PC-3 (cell line): ENCODE data around the gene RB1. TPM values are rescaled to one million over a fixed set of nuclear protein-coding genes. Genes with fewer than 3 reads are reported as not detected.

ENCODE experiments used
- ATAC-seq: fragments of 200-7000 bp; cut with Tn5 transposase; 2 replicates; pipeline ENCODE4 v1.9.1; 2020; ENCODE audit warnings: mild to moderate bottlenecking, moderate library complexity
- BruUV-seq: library from RNA; stranded (reverse); fragments of 400-500 nt; replicated peaks from 2 replicates; lab custom pipeline; 2021; lab: Mats Ljungman, UMichigan
- CTCF ChIA-PET: fragments of 300-600 bp; sonication (Branson Sonifier 250); formaldehyde crosslinking; loops from one replicate; lab custom pipeline; 2022; ENCODE audit warnings: antibody characterized with exemption; lab: Charles Lee
- POLR2A ChIA-PET: fragments of 300-600 bp; sonication (Branson Sonifier 250); formaldehyde crosslinking; loops from one replicate; lab custom pipeline; 2022; ENCODE audit warnings: antibody characterized with exemption; ENCODE audit not compliant: unreplicated experiment; lab: Charles Lee
- DNase-seq: peaks from one replicate; pipeline ENCODE4 v3.0.0-alpha.2; 2015
- H2AFZ ChIP-seq: fragments of 300-600 bp; sonication (generic); 2 replicates; pipeline ENCODE4 v1.6.0; 2016; ENCODE audit warnings: antibody characterized with exemption, low read length
- H3F3A ChIP-seq: fragments of 300-600 bp; sonication (generic); one replicate; pipeline ENCODE4 v1.6.0; 2017; ENCODE audit warnings: antibody characterized with exemption, low read length, control low read depth, mild to moderate bottlenecking; ENCODE audit not compliant: unreplicated experiment
- H3K27ac ChIP-seq: fragments of 300-600 bp; sonication (generic); 2 replicates; pipeline ENCODE4 v1.5.1; 2016; ENCODE audit warnings: mild to moderate bottlenecking, low read length
- H3K27me3 ChIP-seq: fragments of 300-600 bp; sonication (generic); 2 replicates; pipeline ENCODE4 v1.6.1; 2016; ENCODE audit warnings: low read length, mixed read lengths
- H3K36me3 ChIP-seq: fragments of 300-600 bp; sonication (generic); 2 replicates; pipeline ENCODE4 v1.6.1; 2016; ENCODE audit warnings: low read depth, mixed run types, low read length, mixed read lengths
- H3K4me1 ChIP-seq: fragments of 300-600 bp; sonication (generic); 2 replicates; pipeline ENCODE4 v1.5.1; 2016; ENCODE audit warnings: low read length; ENCODE audit not compliant: insufficient read depth
- H3K4me2 ChIP-seq: fragments of 300-600 bp; sonication (generic); 2 replicates; pipeline ENCODE4 v1.6.0; 2016; ENCODE audit warnings: low read length
- H3K4me3 ChIP-seq: fragments of 300-600 bp; sonication (generic); 2 replicates; pipeline ENCODE4 v1.5.1; 2016; ENCODE audit warnings: mild to moderate bottlenecking, low read length, mixed read lengths
- H3K79me2 ChIP-seq: fragments of 300-600 bp; sonication (generic); 2 replicates; pipeline ENCODE4 v1.6.1; 2017; ENCODE audit warnings: low read length, mixed read lengths
- H3K9ac ChIP-seq: fragments of 300-600 bp; sonication (generic); 2 replicates; pipeline ENCODE4 v1.6.0; 2016; ENCODE audit warnings: mild to moderate bottlenecking, low read length
- H3K9me2 ChIP-seq: fragments of 300-600 bp; sonication (generic); replicated peaks from 2 replicates; pipeline ENCODE4 v1.6.1; 2016; ENCODE audit warnings: mixed run types, low read length, mixed read lengths
- H3K9me3 ChIP-seq: fragments of 300-600 bp; sonication (generic); 2 replicates; pipeline ENCODE4 v1.6.1; 2016; ENCODE audit warnings: low read length, mixed read lengths
- H4K20me1 ChIP-seq: fragments of 300-600 bp; sonication (generic); 2 replicates; pipeline ENCODE4 v1.6.1; 2016; ENCODE audit warnings: low read length, mixed read lengths
- EZH2 ChIP-seq: fragments of 300-600 bp; sonication (generic); IDR thresholded peaks from one replicate; pipeline ENCODE4 v1.6.1; 2017; ENCODE audit warnings: antibody characterized with exemption, mild to moderate bottlenecking, low read length; ENCODE audit not compliant: unreplicated experiment
- EZH2phosphoT487 ChIP-seq: fragments of 300-600 bp; sonication (generic); IDR thresholded peaks from 2 replicates; pipeline ENCODE4 v1.6.1; 2018; ENCODE audit warnings: mild to moderate bottlenecking, antibody characterized with exemption, low read length, borderline replicate concordance
- intact Hi-C: fragments of 100-400 bp; cut with micrococcal nuclease; formaldehyde crosslinking; loops from 2 replicates; pipeline ENCODE4 v1.9.0; 2023
- total RNA-seq: library from RNA; depleted of rRNA; stranded (reverse); fragments of >200 nt; gene quantifications from 2 replicates; pipeline ENCODE4 v1.2.3, GENCODE V29; 2014
- TF ChIP-seq, protein P1 (sequence below): fragments of 300-600 bp; sonication (generic); conservative IDR thresholded peaks from 2 replicates; pipeline ENCODE4 v1.5.1; 2017; ENCODE audit warnings: antibody characterized with exemption, low read depth, mild to moderate bottlenecking, low read length

RB1 gene
- total RNA-seq, 1 experiment from 2014 or later, result 14.3 TPM

DNA sequence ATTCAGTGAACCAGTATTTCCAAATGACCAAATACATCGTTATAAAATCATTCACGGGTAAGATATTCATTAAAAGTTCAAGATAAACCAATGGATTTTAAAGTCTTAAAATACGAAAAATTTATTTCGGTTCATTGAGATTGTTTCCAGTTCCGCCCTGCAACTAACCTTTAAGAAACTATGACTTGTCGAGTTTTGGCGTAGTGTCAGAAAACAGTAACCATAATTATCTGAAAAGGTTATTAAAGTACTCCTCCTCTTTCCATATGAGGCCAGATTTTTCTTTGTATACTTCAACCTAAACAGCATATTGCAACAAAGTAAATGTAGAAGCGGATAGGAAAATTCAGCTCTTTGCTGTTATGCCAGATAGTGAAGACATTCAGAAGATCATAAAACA is 83.3 kb downstream of the RB1 start:
- H3K9me3 ChIP-seq, result no peaks in the 10 kb centered on the region
- TF ChIP-seq, protein P1, sequence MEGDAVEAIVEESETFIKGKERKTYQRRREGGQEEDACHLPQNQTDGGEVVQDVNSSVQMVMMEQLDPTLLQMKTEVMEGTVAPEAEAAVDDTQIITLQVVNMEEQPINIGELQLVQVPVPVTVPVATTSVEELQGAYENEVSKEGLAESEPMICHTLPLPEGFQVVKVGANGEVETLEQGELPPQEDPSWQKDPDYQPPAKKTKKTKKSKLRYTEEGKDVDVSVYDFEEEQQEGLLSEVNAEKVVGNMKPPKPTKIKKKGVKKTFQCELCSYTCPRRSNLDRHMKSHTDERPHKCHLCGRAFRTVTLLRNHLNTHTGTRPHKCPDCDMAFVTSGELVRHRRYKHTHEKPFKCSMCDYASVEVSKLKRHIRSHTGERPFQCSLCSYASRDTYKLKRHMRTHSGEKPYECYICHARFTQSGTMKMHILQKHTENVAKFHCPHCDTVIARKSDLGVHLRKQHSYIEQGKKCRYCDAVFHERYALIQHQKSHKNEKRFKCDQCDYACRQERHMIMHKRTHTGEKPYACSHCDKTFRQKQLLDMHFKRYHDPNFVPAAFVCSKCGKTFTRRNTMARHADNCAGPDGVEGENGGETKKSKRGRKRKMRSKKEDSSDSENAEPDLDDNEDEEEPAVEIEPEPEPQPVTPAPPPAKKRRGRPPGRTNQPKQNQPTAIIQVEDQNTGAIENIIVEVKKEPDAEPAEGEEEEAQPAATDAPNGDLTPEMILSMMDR, result no peak
- no peak for TF ChIP-seq EZH2
- no peak for TF ChIP-seq EZH2phosphoT487
- H3K27me3 ChIP-seq, result no peaks in the 10 kb centered on the region
- H4K20me1 ChIP-seq, result no peaks in the 10 kb centered on the region
- ATAC-seq (no peak), DNase-seq (no peak)
- no TSS peak for BruUV-seq
- H3K4me3 ChIP-seq, result no peak overlapping the region
- H3K9ac ChIP-seq, result no peak overlapping the region
- no peak overlapping the region for H3K4me2 ChIP-seq
- intact Hi-C loops, result no loop called here
- POLR2A ChIA-PET, result no interaction called here
- CTCF ChIA-PET, result no interaction called here
- no peaks in the 10 kb centered on the region for H3F3A ChIP-seq
- H3K79me2 ChIP-seq, result no peaks in the 10 kb centered on the region
- H3K4me1 ChIP-seq, result no peaks in the 10 kb centered on the region
- no peaks in the 10 kb centered on the region for H3K9me2 ChIP-seq
- H3K27ac ChIP-seq, result no peak overlapping the region
- H2AFZ ChIP-seq, result no peak overlapping the region
- no peaks in the 10 kb centered on the region for H3K36me3 ChIP-seq

DNA sequence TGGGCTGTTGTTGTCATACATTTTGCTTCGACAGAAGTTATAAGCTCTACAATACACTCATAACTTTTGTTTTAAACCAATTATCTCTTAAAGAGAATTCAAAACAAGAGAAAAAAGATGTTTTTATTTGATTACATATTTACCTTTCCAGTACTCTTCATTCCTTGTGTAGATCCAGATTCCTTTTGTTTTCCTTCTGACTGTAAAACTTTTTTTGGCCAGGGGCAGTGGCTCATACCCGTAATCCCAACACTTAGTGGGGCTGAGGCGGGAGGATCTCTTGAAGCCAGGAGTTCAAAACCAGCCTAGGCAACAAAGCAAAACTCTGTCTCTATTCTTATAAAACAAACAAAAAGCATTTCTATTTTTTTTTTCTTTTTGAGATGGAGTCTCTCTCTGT is 87.7 kb downstream of the RB1 start:
- H3K9me3 ChIP-seq, result no peaks in the 10 kb centered on the region
- no peak overlapping the region for H3K4me2 ChIP-seq
- intact Hi-C loops, result no loop called here
- no peaks in the 10 kb centered on the region for H3K9me2 ChIP-seq
- H3K4me1 ChIP-seq, result no peaks in the 10 kb centered on the region
- H3K27me3 ChIP-seq, result no peaks in the 10 kb centered on the region
- H3K79me2 ChIP-seq, result no peaks in the 10 kb centered on the region
- H3K9ac ChIP-seq, result no peak overlapping the region
- no peak overlapping the region for H2AFZ ChIP-seq
- no TSS peak for BruUV-seq
- no peak overlapping the region for H3K4me3 ChIP-seq
- no peaks in the 10 kb centered on the region for H4K20me1 ChIP-seq
- ChIA-PET CTCF (interaction anchor here (0.8 kb wide), 1 partner anchor 189 kb away, joined by 10 read pairs; no protein-coding TSS in a partner anchor), POLR2A (no interaction called here)
- no peaks in the 10 kb centered on the region for H3F3A ChIP-seq
- TF ChIP-seq EZH2phosphoT487 (no peak), EZH2 (no peak)
- TF ChIP-seq, protein P1, result no peak
- no peaks in the 10 kb centered on the region for H3K36me3 ChIP-seq
- ATAC-seq (no peak), DNase-seq (no peak)
- no peak overlapping the region for H3K27ac ChIP-seq

DNA sequence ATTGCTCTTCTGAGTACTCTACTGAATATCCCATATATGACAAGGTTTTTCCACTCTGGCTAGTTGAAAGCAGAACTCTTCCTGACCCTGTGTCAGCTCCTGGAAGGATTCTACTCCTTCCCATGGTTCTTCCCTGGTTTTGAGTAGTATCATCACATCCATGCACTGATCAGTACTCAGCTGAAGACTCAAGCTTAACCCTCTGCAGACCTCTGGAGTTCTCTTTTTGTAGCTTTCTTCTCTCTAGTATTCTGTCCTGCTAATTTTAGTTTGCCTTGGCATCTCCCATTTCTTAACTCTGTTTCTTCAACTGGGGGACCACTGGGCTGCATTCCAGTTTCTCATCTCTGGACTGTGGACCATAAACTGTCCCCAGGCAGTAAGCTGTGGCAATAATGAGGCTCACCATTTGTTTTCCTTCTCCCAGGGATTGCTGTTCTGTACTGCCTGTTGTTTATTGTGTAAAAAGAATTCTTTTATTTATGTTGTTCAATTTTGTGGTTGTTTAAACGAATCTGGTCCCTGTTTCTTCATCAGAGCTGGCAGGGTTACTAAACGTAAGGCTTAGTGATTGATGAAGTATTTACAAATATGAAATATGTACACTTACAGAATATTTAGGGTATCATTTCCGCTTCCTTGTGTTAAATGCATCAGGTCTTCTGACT is 89.6 kb downstream of the RB1 start:
- Histone ChIP-seq H3K27me3 (no peaks in the 10 kb centered on the region), H3K9ac (no peak overlapping the region), H3K4me1 (no peaks in the 10 kb centered on the region), H3K79me2 (no peaks in the 10 kb centered on the region), H3K4me3 (no peak overlapping the region), H3K4me2 (no peak overlapping the region), H4K20me1 (no peaks in the 10 kb centered on the region), H3K27ac (no peak overlapping the region), H2AFZ (no peak overlapping the region), H3F3A (no peaks in the 10 kb centered on the region), H3K9me2 (no peaks in the 10 kb centered on the region), H3K36me3 (no peaks in the 10 kb centered on the region), H3K9me3 (no peaks in the 10 kb centered on the region)
- POLR2A ChIA-PET, result no interaction called here
- ATAC-seq (no peak), DNase-seq (no peak)
- CTCF ChIA-PET, result no interaction called here
- no peak for TF ChIP-seq EZH2
- TF ChIP-seq, protein P1, result no peak
- no peak for TF ChIP-seq EZH2phosphoT487
- no TSS peak for BruUV-seq
- intact Hi-C loops, result no loop called here
